IMR-90 (cell line): Measurements from ENCODE around the gene PCDHGA8.

Experiments used
- CEBPB ChIP-seq: IDR thresholded peaks from 2 replicates; pipeline ENCODE4 v1.6.1; 2012; ENCODE audit warnings: low read depth, low read length, improper control_type of control experiment
- POLR2A ChIP-seq: IDR thresholded peaks from 2 replicates; pipeline ENCODE4 v1.6.1; 2012; ENCODE audit warnings: mild to moderate bottlenecking, low read depth, low read length
- TF ChIP-seq, protein P1 (sequence below): conservative IDR thresholded peaks from 2 replicates; pipeline ENCODE4 v1.5.1; 2012; ENCODE audit warnings: mild to moderate bottlenecking, low read depth, low read length, improper control_type of control experiment

DNA sequence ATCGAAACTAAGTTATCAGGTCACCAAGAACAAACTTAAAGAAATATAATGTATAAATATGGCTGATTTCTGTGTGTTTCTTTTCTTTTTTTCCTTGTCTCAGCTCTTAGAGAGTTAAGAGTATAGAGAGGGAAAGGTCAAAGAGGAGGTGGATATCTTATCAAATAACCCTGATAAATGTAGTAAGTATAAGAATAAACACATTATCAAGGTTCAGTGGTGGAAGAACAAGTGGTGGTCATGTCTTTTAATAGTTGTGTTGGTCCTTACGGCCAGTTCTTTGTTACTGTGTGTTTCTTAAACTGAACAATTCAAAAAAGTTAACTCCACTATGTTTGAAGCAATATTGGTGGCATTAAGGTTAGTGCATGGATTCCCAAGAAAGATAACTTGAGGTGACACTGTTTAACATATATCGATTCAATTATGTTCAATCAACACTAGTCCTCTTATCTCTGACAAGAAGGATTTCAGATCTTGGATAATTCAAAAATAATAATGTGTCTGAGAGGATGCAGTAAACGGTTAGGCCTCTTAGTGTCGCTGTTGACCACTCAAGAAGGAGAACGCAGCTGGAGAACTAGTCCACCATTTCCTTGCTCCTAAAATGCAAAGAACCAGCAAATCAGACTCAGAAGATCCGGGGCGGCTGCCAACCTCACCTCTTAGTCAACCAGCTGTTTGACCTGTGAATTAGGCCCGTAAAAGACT is 49.0 kb upstream of the PCDHGA8 start, which contains the start of gene PCDHGA3:
- TF ChIP-seq POLR2A: no peak
- TF ChIP-seq CEBPB: no peak
- TF ChIP-seq, protein P1, sequence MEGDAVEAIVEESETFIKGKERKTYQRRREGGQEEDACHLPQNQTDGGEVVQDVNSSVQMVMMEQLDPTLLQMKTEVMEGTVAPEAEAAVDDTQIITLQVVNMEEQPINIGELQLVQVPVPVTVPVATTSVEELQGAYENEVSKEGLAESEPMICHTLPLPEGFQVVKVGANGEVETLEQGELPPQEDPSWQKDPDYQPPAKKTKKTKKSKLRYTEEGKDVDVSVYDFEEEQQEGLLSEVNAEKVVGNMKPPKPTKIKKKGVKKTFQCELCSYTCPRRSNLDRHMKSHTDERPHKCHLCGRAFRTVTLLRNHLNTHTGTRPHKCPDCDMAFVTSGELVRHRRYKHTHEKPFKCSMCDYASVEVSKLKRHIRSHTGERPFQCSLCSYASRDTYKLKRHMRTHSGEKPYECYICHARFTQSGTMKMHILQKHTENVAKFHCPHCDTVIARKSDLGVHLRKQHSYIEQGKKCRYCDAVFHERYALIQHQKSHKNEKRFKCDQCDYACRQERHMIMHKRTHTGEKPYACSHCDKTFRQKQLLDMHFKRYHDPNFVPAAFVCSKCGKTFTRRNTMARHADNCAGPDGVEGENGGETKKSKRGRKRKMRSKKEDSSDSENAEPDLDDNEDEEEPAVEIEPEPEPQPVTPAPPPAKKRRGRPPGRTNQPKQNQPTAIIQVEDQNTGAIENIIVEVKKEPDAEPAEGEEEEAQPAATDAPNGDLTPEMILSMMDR: peak; percentile 57
